Heart right ventricle (tissue), 16 donors: ENCODE results near the gene RAB8B. TPM values are rescaled to one million over a fixed set of nuclear protein-coding genes. Genes with fewer than 3 reads are reported as not detected.
A peak's percentile ranks its signal among the peaks of the same experiment; 100 is the strongest.
"Not testable (repeated sequence)": the region's sequence is repeated elsewhere in the genome, so short reads cannot be mapped to it uniquely, and the experiment has no call there.

ENCODE experiments used
- ATAC-seq, 8 donors: fragments of 200-7000 bp; cut with Tn5 transposase; one replicate each; pipeline ENCODE4 v1.9.1; 2020; ENCODE audit warnings: mild to moderate bottlenecking in 8 of 8, moderate library complexity in 8 of 8, moderate number of reproducible peaks in 1 of 8
- DNase-seq, 2 donors: peaks; one replicate each; pipeline ENCODE4 v3.0.0-alpha.2; 2020
- H3K27ac ChIP-seq, 10 donors: fragments of 200-600 bp; sonication (generic) in 2 of 10; one replicate each; pipeline versions ENCODE4 v1.5.0 to v1.8.0; 2020 to 2022; ENCODE audit warnings: mild to moderate bottlenecking in 3 of 10
- H3K27me3 ChIP-seq, 7 donors: fragments of 200-600 bp; one replicate each; pipeline ENCODE4 v1.8.0; 2021 to 2022; ENCODE audit warnings: mild to moderate bottlenecking in 2 of 7
- H3K36me3 ChIP-seq, 9 donors: fragments of 200-600 bp; sonication (generic) in 1 of 9; one replicate each; pipeline versions ENCODE4 v1.5.0 to v1.8.0; 2020 to 2022; ENCODE audit warnings: mild to moderate bottlenecking in 2 of 9
- H3K4me1 ChIP-seq, 9 donors: fragments of 200-600 bp; sonication (generic) in 1 of 9; one replicate each; pipeline versions ENCODE4 v1.5.0 to v1.8.0; 2020 to 2022; ENCODE audit warnings: mild to moderate bottlenecking in 4 of 9
- H3K4me3 ChIP-seq, 10 donors: fragments of 200-600 bp; sonication (generic) in 2 of 10; one replicate each; pipeline versions ENCODE4 v1.5.0 to v1.8.0; 2020 to 2022; ENCODE audit warnings: mild to moderate bottlenecking in 7 of 10, moderate library complexity in 2 of 10
- H3K9me3 ChIP-seq, 11 donors: fragments of 200-600 bp in 10 of 11; sonication (generic) in 2 of 11; one replicate each; pipeline versions ENCODE4 v1.5.0 to v1.8.0; 2013 to 2022; ENCODE audit warnings: mild to moderate bottlenecking in 2 of 11, control low read depth in 1 of 11, moderate library complexity in 1 of 11
- CTCF ChIP-seq, 9 donors: fragments of 200-600 bp; sonication (generic) in 2 of 9; IDR thresholded peaks; one replicate each; pipeline versions ENCODE4 v1.5.0 to v1.8.0; 2021 to 2022; ENCODE audit warnings: antibody characterized with exemption in 9 of 9, mild to moderate bottlenecking in 5 of 9, moderate library complexity in 1 of 9
- WGBS, 2 donors: extraction: QIAGEN DNeasy Blood & Tissue Kit; methylation state at CpG; one replicate each; pipeline ENCODE4 v1.1.7; 2013; ENCODE audit warnings: inconsistent platforms in 1 of 2; 5-methylcytosine and 5-hydroxymethylcytosine counted together
- intact Hi-C, 10 donors: fragments of 100-400 bp; cut with DNase I; formaldehyde crosslinking; loops; one replicate each; pipeline versions ENCODE4 v1.11.1 to v1.14.2; 2022
- polyA plus RNA-seq, 2 donors: library from polyadenylated mRNA; stranded (reverse); fragments of 200-250 nt; gene quantifications; one replicate each; pipeline ENCODE4 v1.2.3, GENCODE V29; 2013
- total RNA-seq, 10 donors: library from RNA; stranded (reverse); fragmentation: NEBNext Ultra II Directional in 3 of 10; extraction: Animal tissue kit (Norgen Biotek cat#: 25700) in 3 of 10; gene quantifications; one replicate each; pipeline versions ENCODE4 v1.2.1 to v1.2.4, GENCODE V29; 2021 to 2023
- donor health status: Arrhythmogenic right ventricular cardiomyopathy.
- donor health status: ischemic (EF 13 %, LVEDD 7.1; RV severe dilation, severe dysfunction).
- donor health status: healthy with polysubstance abuse.
- donor health status: DM: no; HTN: yes; CAD: no.
- donor health status: DM: no; HTN: no; CAD: no.
- donor health status: ischemic (EF 25% LVEDD 6.9; RV normal size, moderate dysfunction).
- donor health status: ischemic (EF 25% LVEDD 5.7; RV mildly dilated, moderate dysfunction).
- donor health status: healthy.
- donor health status: DM: yes; HTN: yes; CAD: no.
- donor health status: Ischemic cardiomyopathy.
- donor health status: ischemic (EF 35%, LVEDD 5.7; RV mildly dilated, moderate dysfunction).
- donor health status: nonischemic (EF 11% LVEDD 7.7; RV severe dilation, severe dysfunction).
- donor health status: DM: yes; HTN: yes; CAD: no.
- donor health status: PGD.
- donor health status: ischemic (EF 29% LVEDD 5.4; RV normal size, mild dysfunction).
- donor health status: nonischemic (EF 23%, LVEDD 6.1; RV moderate dilation, normal function).

RAB8B gene
- total and polyA plus RNA-seq, 12 donors = 4.4 to 27.7 (median 6.9) TPM

GRCh38 chr15:63200464-63201249 is 11.3 kb downstream of the RAB8B start:
- H3K27ac ChIP-seq = no peak overlapping the region
- TF ChIP-seq CTCF (IDR thresholded peaks at IDR 0.05) = no peak
- H3K4me3 ChIP-seq = no peak overlapping the region
- WGBS, 2 donors = 95 to 97% methylated on average over 5 of the region's 5 CpGs
- intact Hi-C loops = loop anchor here in 1 of 10 donors (10.0 kb wide), 1 partner anchor 54 kb away; no protein-coding TSS in a partner anchor
- H3K36me3 ChIP-seq = peaks cover 0 to 9% (median 0%) of the 10 kb centered on the region in 9 donors
- peaks cover 0 to 95% (median 20%) of the 10 kb centered on the region in 9 donors for H3K4me1 ChIP-seq
- H3K9me3 ChIP-seq = no peaks in the 10 kb centered on the region
- ATAC-seq (no peak), DNase-seq (no peak)
- H3K27me3 ChIP-seq = no peaks in the 10 kb centered on the region

GRCh38 chr15:63202861-63203260 is 13.5 kb downstream of the RAB8B start:
- no peaks in the 10 kb centered on the region for H3K27me3 ChIP-seq
- intact Hi-C loops = loop anchor here in 1 of 10 donors (10.0 kb wide), 1 partner anchor 52 kb away; no protein-coding TSS in a partner anchor
- peaks cover 0 to 5% (median 0%) of the 10 kb centered on the region in 9 donors for H3K36me3 ChIP-seq
- H3K4me1 ChIP-seq = peaks cover 0 to 89% (median 12%) of the 10 kb centered on the region in 9 donors
- TF ChIP-seq CTCF (IDR thresholded peaks at IDR 0.05) = no peak
- no peak for ATAC-seq
- H3K27ac ChIP-seq = peak overlapping the region in 1 of 10 donors; percentile 16
- 65 to 76% methylated on average over 5 of the region's 5 CpGs for WGBS, 2 donors
- DNase-seq = no peak
- no peak overlapping the region for H3K4me3 ChIP-seq
- no peaks in the 10 kb centered on the region for H3K9me3 ChIP-seq

GRCh38 chr15:63203451-63204090 is 14.2 kb downstream of the RAB8B start:
- Histone ChIP-seq H3K36me3 (no peaks in the 10 kb centered on the region), H3K4me1 (peaks cover 0 to 82% (median 5%) of the 10 kb centered on the region in 9 donors), H3K27me3 (no peaks in the 10 kb centered on the region), H3K4me3 (no peak overlapping the region), H3K27ac (no peak overlapping the region), H3K9me3 (no peaks in the 10 kb centered on the region)
- ATAC-seq = peak in 1 of 8 donors; percentile 16
- intact Hi-C loops = loop anchor here in 1 of 10 donors (10.0 kb wide), 1 partner anchor 51 kb away; no protein-coding TSS in a partner anchor
- no peak for TF ChIP-seq CTCF (IDR thresholded peaks at IDR 0.05)
- 89 to 94% methylated on average over 9 of the region's 9 CpGs for WGBS, 2 donors
- no peak for DNase-seq

- Histone ChIP-seq H3K27me3 (no peaks in the 10 kb centered on the region), H3K27ac (no peak overlapping the region), H3K4me1 (peaks cover 0 to 74% (median 12%) of the 10 kb centered on the region in 9 donors), H3K9me3 (no peaks in the 10 kb centered on the region), H3K4me3 (no peak overlapping the region), H3K36me3 (no peaks in the 10 kb centered on the region)
- WGBS, 2 donors = 86 to 88% methylated on average over 2 of the region's 2 CpGs
- no peak for TF ChIP-seq CTCF (IDR thresholded peaks at IDR 0.05)
- intact Hi-C loops = loop anchor here in 1 of 10 donors (10.0 kb wide), 1 partner anchor 49 kb away; no protein-coding TSS in a partner anchor
- DNase-seq = no peak
- ATAC-seq = no peak
Measured at GRCh38 chr15:63206079-63206478, 16.7 kb downstream of the RAB8B start.

GRCh38 chr15:63208824-63209223 is 19.4 kb downstream of the RAB8B start:
- not testable (repeated sequence) for H3K9me3 ChIP-seq, H3K27ac ChIP-seq, ATAC-seq, H3K36me3 ChIP-seq, DNase-seq, H3K4me3 ChIP-seq, H3K27me3 ChIP-seq
- WGBS, 2 donors = 96% methylated on average over 12 of the region's 12 CpGs
- H3K4me1 ChIP-seq = peaks cover 0 to 74% (median 32%) of the 10 kb centered on the region in 9 donors
- intact Hi-C loops = loop anchor here in 1 of 10 donors (10.0 kb wide), 1 partner anchor 46 kb away; no protein-coding TSS in a partner anchor
